GM21390 (cell line): ENCODE measurements around the gene PLAGL2.
A peak's percentile ranks its signal among the peaks of the same experiment; 100 is the strongest.
"Not testable (repeated sequence)": the region's sequence is repeated elsewhere in the genome, so short reads cannot be mapped to it uniquely, and the experiment has no call there.

Source experiments
- ATAC-seq: cut with Tn5 transposase; IDR thresholded peaks from one replicate; pipeline ENCODE4 v1.9.1; 2021; ENCODE audit not compliant: unreplicated experiment

PLAGL2 gene, protein sequence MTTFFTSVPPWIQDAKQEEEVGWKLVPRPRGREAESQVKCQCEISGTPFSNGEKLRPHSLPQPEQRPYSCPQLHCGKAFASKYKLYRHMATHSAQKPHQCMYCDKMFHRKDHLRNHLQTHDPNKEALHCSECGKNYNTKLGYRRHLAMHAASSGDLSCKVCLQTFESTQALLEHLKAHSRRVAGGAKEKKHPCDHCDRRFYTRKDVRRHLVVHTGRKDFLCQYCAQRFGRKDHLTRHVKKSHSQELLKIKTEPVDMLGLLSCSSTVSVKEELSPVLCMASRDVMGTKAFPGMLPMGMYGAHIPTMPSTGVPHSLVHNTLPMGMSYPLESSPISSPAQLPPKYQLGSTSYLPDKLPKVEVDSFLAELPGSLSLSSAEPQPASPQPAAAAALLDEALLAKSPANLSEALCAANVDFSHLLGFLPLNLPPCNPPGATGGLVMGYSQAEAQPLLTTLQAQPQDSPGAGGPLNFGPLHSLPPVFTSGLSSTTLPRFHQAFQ

DNA sequence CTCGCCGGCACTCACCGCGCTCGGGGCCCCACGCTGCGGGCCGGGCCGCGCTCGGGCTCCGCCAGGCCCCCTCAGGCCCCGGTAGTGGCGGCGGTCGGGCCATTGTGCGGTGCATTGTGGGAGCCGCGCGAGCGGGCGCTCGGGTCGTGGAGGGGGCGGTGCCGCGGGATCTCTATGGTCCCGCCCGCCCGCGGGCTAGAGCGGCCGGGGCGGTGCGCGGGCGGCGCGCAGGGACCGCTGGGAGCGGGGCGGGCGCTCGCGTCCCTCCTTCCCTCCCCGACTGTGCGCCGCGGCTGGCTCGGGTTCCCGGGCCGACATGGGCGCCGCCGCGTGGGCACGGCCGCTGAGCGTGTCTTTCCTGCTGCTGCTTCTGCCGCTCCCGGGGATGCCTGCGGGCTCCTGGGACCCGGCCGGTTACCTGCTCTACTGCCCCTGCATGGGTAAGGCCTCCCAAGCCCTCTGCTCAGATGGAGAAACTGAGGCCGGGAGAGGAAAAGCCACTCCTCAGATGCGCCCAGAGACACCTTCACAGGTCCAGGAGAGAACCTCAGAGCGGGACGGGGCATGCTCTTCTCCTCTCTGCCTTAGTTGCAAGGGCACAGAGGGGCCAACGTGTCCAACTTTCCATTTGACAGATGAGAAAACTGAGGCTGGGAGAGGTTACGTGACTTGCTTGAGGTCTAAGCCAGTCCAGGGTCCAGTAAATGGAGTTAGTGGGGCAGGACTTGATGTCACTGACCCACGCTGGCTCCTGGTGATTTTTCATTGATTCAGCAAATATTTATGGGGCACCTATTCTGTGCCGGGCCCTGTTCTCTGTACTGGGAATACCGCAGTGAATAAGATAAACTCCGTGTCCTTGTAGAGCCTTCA, at the start of gene PLAGL2, which contains the start of gene POFUT1:
PLAGL2 (minus strand) TSS at position 118 of the 873 bp plus-strand sequence. CDS start 5,565 bp downstream, outside the sequence.
POFUT1 (plus strand) TSS at position 255 of the 873 bp plus-strand sequence; CDS start at position 317, 62 bp downstream.
- peak; percentile 81 for ATAC-seq

DNA sequence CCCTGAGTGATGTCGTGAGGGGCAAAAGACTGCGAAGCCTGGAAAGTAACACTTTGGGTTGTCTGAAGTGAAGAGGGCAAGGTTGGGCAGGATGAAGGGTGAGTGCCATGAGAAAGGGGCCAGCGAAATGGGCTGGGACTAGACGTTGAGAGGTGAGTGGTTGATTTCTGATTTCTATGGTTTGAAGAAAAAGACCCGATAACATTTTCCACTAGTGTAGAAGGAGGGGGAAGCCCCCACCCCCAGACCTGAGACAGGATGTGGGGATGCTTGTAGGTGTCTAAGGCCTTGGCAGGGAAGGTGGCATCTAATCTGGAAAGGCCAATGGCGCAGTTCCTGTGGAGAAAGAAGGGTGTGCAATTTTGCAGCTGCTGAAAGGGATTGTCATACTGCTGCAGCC, 44.6 kb upstream of the PLAGL2 start:
- no peak for ATAC-seq

DNA sequence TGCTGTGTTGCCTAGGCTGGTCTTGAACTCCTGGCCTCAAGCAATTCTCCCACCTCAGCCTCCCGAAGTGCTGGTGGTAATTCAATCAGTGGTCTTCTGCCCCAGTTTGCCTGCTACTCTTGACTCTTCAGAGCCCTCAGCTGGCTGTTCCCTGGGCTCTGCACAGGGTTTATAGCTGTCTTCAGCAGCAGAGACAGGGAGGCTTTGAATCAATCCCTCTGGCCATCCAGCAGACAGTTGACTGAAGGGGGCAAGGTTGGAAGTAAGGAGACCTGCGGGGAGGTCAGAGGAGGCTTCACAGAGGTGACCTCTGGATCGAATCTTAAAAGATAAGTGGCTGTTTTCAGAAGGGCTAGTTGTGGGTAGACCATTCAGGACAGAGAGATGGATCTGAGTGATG, 43.9 kb upstream of the PLAGL2 start:
- no peak for ATAC-seq

GRCh38 chr20:32249030-32249738, 41.6 kb upstream of the PLAGL2 start:
- no peak for ATAC-seq

- no peak for ATAC-seq
Measured at GRCh38 chr20:32248043-32248442, 40.5 kb upstream of the PLAGL2 start.

DNA sequence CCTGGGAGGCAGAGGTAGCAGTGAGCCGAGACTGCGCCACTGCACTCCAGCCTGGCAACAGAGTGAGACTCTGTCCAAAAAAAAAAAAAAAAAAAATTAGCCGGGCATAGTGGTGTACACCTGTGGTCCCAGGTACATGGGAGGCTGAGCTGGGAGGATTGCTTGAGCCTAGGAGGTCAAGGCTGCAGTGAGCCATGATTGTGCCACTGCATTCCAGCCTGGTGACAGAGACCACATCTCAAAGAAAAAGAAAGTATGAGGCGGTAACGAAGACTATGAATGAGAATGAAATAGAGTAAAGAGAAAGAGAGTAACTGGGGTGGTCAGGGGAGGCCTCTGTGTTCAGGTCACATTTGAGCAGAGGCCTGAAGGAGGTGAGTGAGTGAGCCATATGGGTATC, 38.7 kb upstream of the PLAGL2 start:
- not testable (repeated sequence) for ATAC-seq

- ATAC-seq, result no peak
Measured at GRCh38 chr20:32244959-32245358, 37.4 kb upstream of the PLAGL2 start.

GRCh38 chr20:32244150-32244823, 36.7 kb upstream of the PLAGL2 start:
- no peak for ATAC-seq

- ATAC-seq, result no peak
Measured at GRCh38 chr20:32241807-32242206, 34.3 kb upstream of the PLAGL2 start.

GRCh38 chr20:32240205-32240604, 32.7 kb upstream of the PLAGL2 start:
- ATAC-seq, result no peak

DNA sequence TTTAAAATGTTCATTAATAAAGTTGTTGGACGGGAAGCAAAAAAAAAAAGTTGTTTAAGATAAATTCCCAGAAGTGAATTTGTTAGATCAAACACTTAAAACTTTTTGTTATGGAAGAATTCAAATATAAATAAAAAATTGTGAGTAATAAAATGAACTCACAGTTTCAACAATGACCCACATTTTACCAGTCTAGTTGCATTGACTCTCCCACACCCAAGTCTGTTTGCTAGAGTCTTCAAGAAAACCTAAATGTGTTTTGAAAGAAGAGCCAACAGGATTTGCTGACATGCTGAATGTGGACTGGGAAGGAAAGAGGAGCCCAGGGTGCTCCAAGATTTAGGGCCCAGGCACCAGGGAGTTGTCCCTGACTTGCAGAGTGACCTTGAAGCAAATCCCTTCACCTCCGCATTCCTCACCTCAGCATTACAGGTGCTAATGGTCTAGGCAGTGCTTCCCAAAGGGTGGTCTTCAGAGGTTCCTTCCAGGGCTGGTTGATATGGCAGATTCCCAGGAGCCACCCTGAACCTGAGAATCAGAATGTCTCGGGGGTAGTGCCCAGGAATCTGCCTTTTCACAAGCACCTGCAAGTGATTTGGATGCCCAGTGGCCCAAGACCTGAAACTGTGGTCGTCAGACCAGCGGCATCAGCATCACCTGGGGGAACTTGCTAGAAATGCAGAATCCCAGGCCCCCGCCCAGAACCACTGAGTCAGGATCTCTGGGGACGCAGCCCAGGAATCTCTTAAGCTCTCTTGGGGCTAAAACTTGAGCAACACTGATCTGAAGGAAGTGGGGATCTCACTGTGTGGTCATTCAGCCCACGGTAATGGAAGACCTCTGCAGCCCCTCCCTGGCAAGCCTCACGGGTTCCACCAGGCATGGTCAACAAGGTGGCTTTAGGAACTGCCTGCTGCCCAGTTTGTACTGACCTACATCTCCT, 31.2 kb upstream of the PLAGL2 start:
- no peak for ATAC-seq

- no peak for ATAC-seq
Measured at GRCh38 chr20:32237419-32237818, 29.9 kb upstream of the PLAGL2 start.

GRCh38 chr20:32236819-32237218, 29.3 kb upstream of the PLAGL2 start:
- no peak for ATAC-seq

DNA sequence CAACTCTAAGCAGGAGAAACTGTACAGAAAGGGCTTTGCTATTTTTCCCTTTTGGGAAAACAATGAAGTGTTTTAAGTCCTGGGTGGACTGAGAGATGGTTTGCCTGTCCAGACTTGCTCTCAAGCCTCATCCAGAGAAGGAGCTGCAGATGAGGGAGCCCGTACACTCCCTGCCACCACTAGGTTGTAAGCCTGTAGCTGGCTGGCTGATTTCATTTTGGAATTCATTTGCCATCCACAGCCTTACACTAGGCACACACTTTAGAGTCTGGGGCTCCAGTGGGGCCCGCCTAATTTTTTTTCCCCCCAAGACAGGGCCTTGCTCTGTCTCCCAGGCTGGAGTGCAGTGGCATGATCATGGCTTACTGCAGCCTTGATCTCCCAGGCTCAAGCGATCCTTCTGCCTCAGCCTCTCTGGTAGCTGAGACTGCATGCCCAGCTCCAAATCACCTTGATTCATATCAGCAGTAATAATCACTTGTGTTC, 28.5 kb upstream of the PLAGL2 start:
- no peak for ATAC-seq

- ATAC-seq, result no peak
Measured at GRCh38 chr20:32235331-32236047, 27.9 kb upstream of the PLAGL2 start.

GRCh38 chr20:32234135-32234808, 26.7 kb upstream of the PLAGL2 start:
- ATAC-seq, result no peak

DNA sequence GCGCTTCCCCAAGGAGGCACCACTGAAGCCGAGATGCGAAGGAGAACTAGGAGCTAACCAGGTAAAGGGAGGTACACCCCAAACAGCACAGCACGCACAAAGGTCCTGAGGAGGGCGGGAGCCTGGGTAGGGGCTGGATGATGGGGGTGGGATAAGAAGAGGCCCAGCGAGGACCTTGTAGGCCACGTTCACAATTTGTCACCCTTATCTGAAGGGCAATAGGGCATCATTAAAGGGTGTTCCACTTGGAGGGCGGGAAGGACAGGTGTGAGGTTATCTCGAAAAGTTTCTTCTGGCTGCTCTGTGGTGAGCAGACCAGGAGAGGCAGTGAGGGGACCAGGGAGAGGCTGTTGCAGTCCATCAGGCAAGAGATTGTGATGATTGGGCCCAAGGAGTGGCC, 25.7 kb upstream of the PLAGL2 start:
- no peak for ATAC-seq

GRCh38 chr20:32232326-32232886, 24.9 kb upstream of the PLAGL2 start:
- ATAC-seq, result no peak
